NCI-H1092 (cell line): ENCODE results near the gene GALNT12.

Source experiments
- DNase-seq: peaks from one replicate; lab custom pipeline; 2025; lab: John Stamatoyannopoulos, UW

The GALNT12 gene

DNA sequence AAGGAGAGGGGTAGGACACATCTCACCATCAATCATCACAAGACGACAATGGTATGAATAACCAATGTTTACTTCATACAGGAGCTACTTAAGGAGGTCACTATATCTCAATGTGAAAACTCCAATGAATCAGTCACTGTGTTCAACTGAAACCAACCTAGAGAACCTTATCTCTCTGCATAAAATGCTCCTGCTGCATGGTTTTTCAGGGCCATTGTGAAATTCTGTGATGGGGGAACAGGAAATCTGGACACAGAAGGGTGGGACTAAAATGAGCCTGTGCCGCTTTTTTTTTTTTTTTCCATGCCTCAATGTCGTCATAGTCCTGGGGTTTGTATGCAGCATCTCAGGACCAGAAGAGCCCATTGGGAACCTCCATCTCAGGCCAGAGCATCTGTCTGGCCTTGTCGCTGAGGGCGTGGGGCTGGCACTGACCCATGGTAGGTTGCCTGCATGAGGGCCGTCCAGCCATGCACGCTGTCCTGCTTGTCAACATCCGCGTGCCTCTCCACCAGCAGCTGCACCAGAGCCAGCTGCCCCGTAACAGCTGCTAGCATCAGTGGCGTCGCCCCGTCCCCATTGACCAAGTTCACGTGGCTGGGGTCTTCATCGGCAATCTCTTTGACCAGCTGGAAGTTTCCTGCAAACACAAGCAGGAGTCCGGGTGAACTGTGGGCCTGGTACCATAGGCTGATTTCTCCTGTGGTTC lies 23.8 kb upstream of the GALNT12 start:
- DNase-seq = no peak

DNA sequence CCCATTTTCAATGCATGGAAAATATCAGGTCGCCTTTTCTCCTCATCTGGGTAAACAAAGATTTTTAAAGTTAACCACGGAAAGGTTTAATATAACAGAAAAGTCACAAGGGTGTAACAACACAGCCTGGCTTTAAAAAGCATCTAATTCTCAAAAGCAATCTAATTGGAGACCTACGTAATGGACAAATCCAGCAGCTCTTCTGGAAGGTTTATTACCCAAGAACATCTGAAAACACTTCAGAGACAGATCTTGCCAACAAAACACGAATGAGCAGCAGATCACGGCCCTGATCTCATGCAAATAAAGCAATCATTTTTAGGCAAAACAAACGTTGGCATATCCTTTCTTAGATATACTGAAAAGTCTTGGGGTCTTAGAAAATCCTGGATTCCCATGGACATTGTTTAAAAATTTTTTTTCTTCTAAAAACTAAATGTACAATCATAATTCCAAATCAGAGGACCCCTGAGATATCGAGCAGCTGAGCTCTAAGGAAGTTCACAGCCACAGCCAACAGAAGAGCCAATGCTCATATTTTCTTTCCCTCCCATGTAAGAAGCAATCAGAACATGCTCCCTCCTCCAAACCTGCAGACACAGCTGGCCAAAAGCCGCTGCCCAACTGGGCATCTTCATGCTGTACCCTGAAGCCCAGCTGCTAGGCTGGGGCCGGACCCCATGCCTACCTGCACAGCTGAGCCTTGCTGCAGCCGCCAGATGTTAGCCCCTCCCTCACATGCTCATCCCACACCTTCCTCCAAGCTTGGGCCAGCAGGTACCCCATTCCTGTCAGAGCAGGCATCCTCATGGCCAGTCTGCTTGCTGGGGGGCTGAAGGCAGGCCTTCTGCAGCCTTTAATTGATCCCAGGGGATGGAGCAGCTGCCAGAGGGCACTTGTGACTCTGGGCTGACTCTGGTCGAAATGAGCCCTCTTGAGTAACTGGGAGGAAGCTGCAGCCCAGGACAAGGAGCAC lies 22.4 kb upstream of the GALNT12 start:
- no peak for DNase-seq

DNA sequence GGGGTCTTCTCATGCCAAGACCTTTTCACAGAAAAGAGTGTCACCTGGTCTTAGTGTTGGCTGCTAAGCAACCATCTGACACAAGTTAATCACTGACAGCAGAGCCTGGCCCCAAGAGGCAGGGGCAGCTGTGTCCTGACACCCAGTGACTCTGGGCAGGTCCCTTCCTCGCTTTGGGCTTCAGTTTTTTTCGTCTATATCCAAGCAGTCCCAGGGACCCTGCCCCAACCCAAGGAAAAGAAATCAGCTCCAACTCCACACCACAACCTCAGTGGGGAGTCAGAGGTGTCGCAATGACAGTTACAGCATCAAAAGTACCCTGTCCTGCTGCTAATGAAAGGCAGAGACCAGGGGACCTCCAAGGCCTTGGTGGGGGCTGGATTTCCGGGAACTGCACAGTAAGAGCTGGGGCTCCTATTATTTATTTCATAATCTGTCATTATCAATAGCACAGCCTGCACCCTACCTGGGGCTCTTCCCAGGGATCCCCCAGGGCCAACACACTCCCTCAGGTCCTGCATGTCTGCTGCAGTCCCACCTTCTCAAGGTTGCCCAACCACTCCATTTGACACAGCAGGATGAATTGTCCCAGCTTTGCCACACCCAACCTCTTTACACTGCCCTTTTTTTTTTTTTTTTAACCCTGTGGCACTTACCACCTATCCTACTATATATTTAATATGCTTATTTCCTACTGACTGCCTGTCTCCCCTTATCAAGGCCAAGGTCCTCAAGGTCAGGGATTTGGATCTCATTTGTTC lies 20.5 kb upstream of the GALNT12 start:
- no peak for DNase-seq

GRCh38 chr9:98787766-98788335 lies 19.6 kb upstream of the GALNT12 start:
- DNase-seq = no peak

DNA sequence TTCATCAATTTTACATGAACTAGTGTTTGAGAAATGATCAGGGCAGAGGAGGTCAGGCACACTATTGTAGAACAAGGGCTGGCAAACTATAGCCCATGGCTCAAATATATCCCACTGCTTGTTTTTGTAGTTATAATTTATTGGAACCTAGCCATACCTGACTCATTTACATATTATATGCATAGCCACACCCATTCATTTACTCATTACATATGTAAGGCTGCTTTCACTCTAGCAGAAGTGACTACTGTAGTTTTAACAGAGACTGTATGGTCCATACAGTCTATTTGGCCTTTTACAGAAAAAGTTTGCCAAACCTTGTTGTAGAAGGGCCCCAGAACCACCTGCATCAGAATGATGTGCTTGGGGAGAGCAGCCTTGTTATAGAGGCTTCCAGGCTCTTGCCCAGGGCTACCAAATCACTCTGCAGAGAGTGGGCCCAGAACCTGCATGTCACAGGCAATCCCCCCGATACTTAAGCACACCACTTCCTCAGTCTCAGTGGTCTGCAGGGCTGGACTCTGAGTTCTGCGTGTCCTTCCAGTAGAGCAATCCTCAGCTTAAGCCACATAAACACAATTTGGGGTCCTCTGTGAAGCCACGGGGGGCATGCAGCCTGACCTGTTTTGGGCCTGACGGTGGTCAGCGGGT lies 17.9 kb upstream of the GALNT12 start:
- DNase-seq = no peak

GRCh38 chr9:98790134-98790841 lies 17.2 kb upstream of the GALNT12 start:
- no peak for DNase-seq

DNA sequence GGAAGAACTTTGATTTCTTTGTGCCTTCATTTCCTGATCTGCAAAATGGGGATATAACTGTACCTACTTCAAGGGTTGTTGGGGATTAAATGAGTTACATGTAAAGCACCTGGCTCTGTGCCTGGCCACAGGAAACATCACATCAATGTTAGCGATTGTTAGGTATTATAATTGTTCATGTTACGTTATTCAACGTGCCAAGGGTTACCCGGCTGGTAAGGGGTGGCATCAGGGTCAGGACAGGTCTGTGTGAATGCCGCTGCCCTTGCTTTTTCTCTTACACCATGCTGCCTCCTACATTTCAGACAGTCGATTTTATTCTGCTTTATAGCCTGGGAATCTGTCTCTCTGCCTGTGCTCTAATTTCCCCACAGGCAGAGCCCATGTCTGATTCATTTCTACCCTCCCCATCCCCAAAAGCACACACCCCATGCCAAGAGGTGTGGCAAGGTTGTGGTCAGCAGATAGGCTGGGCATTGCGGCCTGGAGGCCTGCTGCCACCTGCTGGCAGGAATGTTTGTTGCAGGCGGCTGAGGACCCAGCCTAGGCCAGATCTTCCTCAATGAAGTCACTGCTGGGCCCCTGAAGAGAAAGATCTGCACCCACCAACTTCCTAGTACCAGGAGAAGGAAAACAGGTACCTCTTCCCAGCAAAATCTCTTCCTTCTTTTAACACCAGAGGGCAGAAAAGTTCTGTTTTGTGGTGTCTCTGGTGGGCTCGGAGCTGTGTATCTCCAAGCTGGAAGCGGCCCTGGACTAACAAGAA lies 16.4 kb upstream of the GALNT12 start:
- no peak for DNase-seq

GRCh38 chr9:98791608-98792490 lies 15.6 kb upstream of the GALNT12 start:
- DNase-seq = no peak

- DNase-seq = no peak
Observed at GRCh38 chr9:98793031-98793430, 14.4 kb upstream of the GALNT12 start.

DNA sequence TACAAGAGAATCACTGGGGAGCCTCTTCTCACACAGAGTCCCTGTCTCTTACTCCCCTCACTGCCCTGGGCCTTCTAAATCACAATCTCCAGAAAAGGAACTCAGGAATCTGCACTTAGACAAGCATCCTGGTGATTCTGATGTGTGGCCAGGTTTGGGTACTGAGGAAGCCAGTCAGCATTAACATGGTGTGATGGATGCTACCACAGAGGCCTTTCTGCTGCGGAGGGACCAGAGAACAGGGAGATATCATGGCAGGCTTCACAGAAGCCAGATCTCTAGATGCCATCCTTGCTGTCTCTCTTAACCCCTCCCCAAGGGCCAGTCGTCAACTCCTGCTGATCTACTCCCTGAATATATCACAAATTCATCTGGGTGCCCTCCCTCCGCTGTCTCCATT lies 12.7 kb upstream of the GALNT12 start:
- no peak for DNase-seq

- no peak for DNase-seq
Observed at GRCh38 chr9:98795295-98795955, 12.0 kb upstream of the GALNT12 start.

DNA sequence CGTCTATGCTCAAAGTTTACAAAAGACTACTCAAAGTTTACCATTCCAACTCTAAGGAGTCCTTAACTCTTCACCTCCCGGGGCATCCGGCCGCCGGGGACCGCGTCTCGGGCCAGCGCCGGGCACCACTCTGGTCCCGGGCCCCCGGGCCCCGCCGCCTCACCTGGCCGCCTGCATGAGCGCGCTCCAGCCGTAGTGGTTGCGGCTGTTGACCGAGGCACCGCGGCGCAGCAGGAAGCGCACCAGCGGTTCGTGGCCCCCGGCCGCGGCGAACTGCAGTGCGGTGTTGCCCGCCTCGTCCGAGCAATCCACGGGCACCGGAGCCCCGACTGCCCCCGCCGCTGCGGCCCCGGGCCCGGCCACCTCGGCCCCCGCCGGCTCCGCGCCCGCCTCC lies 11.5 kb upstream of the GALNT12 start:
- no peak for DNase-seq

GRCh38 chr9:98796364-98797101 lies 10.9 kb upstream of the GALNT12 start, which contains the start of gene ANKS6:
TSS of gene ANKS6 (minus strand) at chr9:98796555. CDS start at chr9:98796491, 64 bp downstream.
- DNase-seq = peak; percentile 54

DNA sequence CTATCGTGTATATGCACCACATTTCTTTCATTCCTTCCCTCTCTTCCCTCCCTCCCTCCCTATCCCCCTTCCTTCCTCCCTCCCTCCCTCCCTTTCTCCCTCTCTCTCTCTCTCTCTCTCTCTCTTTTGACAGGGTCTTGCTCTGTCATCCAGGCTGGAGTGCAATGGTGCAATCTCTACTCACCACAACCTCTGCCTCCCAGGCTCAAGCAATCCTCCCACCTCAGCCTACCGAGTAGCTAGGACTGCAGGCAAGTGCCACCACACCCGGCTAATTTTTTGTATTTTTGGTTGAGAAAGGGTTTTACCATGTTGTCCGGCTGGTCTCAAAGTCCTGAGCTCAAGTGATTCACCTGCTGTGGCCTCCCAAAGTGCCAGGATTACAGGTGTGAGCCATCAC lies 10.0 kb upstream of the GALNT12 start:
- no peak for DNase-seq

GRCh38 chr9:98798254-98798653 lies 9.2 kb upstream of the GALNT12 start:
- no peak for DNase-seq

DNA sequence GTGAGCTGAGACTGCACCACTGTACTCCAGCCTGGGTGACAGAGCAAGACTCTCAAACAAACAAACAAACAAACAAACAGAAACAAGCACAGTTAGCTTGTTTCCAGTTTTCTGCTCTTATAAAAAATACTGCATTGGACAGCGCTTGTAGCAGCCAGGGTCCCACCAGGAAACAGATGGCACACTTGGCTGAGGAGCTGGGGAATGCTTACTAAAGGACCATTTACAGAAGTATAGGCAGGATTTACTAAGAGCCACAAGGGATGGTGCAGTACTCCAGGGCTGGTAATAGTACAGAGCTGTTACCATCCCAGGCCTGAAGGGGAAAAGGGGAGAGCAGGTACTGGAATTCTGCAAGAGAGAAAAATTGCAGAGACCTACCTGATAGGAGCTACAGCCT lies 5.9 kb upstream of the GALNT12 start:
- no peak for DNase-seq

DNA sequence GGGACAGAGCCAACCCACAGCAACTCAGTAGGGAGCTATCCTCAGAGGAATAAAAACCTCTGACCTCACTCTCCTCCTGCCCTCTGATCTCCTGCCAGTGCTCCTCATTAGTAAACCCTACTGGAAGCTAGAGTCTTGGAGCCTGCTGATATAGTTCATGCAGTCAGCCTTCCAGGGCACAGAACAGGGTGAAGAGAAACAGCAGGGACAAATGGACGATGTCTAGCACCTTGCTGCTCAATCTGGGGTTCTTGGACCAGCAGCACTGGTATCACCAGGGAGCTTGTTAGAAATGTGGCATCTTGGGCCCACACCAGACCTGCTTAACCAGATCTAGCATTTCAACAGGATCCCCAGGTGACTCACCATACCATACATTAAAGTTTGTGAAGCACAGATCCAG lies 5.5 kb upstream of the GALNT12 start:
- DNase-seq = no peak

GRCh38 chr9:98804083-98804482 lies 3.4 kb upstream of the GALNT12 start:
- no peak for DNase-seq
